Fibroblast of gingiva (primary cell): ENCODE data around the gene OR2B2.

Experiments used
- DNase-seq: peaks from one replicate; pipeline ENCODE4 v3.0.0-alpha.2; 2011; ENCODE audit warnings: low read depth

The OR2B2 gene

DNA sequence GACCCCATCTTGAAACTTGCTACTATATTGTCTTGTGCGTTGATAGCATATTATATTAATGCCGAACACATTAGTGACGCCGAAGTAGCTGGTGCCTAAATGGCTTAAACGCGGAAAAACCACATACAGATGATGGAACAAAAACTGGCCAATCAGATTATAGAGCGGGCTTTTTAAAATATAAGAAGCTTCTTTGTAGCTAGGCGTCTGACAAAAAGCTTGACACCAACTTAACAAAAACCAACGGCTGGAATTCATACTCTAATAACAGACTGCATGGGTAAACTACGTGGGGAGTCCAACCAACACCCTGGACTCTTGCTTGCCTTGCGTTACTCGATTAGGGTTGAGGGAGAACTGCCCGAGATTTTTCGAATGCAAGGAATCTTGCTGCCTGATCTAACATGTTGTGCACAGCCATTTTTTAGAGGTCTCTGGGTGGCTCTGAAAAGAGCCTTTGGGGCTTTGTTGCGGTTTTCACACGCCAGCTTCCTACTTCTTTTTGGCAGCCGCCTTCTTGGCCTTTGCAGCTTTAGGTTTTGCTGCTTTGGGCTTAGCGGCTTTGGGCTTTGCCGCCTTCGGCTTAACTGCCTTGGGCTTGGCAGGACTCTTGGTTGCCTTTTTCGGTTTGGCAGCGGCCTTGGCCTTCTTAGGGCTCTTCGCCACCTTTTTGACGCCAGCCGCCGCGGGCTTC, 45.7 kb downstream of the OR2B2 start:
- DNase-seq = peak; percentile 37

GRCh38 chr6:27865850-27866356, 46.3 kb downstream of the OR2B2 start:
- DNase-seq = no peak

GRCh38 chr6:27864906-27865849, 47.0 kb downstream of the OR2B2 start:
- peak; percentile 97 for DNase-seq

- DNase-seq = no peak
Observed at GRCh38 chr6:27863962-27864905, 48.0 kb downstream of the OR2B2 start.

GRCh38 chr6:27862396-27863066, 49.7 kb downstream of the OR2B2 start:
- no peak for DNase-seq

DNA sequence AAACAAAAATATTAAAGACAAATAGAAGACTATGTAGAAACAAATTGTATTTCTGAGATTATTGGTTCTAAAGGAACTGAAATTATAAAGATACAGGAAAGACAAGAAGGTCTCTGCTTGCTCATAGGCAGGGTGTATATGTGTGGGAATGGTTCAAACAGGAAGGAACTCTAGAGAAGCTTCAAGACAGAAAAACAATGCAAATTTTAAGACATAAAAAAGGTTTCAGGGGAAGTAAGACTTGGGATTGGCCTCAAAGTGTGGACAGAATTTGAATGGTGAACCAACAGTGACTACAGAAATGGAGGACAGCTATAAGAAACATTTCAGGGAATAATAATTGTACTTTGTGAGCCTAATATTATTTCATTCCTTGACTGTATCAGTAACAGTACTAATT, 50.3 kb downstream of the OR2B2 start:
- no peak for DNase-seq

DNA sequence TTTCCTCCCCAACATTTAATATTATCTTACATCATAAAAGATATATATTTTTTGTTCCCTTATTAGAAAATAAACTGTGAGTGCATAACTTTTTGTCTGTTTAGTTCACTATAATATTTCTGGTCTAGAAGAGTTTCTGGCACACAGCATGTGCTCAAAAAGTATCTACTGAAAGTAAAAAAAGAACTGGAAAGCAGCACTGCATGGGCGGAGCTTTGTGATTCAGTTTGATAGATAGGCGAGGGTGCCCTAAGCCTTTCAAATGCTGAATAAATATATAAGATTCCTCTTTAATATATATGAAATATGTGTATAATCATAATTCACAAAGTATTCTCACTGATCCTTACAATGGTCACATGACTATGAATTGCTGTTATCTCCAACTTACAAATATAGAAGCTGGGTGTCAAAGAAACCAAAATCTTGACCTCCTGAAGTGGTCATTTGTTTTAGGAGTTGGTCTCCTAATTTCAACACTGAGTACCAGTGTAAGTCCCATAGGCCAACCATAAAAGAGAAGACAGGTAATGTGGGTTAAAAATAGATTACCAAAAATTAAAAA, 50.8 kb downstream of the OR2B2 start:
- DNase-seq = no peak
